ENCODE results near the gene RAP1GAP2.
A peak's percentile ranks its signal among the peaks of the same experiment; 100 is the strongest.

The RAP1GAP2 gene

DNA sequence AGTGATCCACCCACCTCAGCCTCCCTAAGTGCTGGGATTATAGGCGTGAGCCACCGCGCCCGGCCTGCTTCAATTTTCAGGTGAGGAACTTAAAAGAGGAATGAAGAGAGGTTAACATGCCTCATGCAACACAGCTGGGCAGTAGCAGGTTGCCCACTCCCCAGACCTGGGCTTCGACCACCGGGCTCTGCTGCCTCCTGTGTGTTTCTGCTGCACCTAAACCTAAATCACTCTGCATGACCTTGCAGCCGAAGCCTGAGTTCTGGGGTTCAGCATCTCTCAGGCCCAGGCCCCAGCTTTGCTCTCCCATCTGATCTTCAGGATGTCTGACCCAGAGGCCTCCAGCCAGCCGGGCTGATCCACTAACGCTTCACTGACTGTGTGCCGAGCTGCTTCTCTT, 154.6 kb downstream of the RAP1GAP2 start:
- DNase-seq = no peak

- DNase-seq = peak; percentile 65
Observed at GRCh38 chr17:2952174-2952845, 156.1 kb downstream of the RAP1GAP2 start.

- DNase-seq = peak; percentile 89
Observed at GRCh38 chr17:2954898-2955445, 158.7 kb downstream of the RAP1GAP2 start.

- DNase-seq = no peak
Observed at GRCh38 chr17:2955931-2956582, 159.8 kb downstream of the RAP1GAP2 start.

- DNase-seq = no peak
Observed at GRCh38 chr17:2957631-2958286, 161.5 kb downstream of the RAP1GAP2 start.

GRCh38 chr17:2958706-2959222, 162.5 kb downstream of the RAP1GAP2 start:
- peak; percentile 25 for DNase-seq

DNA sequence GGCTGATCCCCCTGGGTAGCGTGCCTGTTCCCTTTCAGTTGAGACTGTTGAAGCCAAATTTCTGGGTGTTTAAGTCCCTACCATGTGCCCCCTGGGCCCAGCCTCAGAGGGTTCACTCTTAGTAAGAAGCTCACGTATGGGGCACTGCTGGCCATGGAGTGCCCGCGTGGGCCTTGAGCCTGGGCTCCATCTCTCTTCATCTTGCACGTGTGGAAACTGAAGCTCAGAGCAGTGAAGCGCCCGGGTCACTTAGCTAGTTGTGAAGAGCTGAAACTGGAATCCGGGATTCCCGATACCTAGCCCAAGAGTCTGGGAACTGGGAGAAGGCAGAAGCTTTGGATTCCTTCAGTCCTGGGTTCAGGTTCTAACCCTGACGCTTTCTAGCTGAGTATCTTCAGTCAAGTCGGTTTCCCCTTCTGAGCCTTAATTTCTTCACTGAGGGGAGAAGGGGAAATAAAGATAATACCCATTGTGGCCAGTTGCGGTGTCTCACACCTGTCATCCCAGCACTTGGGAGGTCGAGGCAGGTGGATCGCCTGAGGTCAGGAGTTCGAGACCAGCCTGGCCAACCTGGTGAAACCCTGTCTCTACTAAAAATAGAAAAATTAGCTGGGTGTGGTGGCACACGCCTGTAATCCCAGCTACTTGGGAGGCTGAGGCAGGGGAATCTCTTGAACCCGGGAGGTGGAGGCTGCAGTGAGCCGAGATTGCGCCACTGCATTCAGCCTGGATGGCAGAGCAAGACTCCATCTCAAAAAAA, 163.3 kb downstream of the RAP1GAP2 start:
- DNase-seq = peak; percentile 24

DNA sequence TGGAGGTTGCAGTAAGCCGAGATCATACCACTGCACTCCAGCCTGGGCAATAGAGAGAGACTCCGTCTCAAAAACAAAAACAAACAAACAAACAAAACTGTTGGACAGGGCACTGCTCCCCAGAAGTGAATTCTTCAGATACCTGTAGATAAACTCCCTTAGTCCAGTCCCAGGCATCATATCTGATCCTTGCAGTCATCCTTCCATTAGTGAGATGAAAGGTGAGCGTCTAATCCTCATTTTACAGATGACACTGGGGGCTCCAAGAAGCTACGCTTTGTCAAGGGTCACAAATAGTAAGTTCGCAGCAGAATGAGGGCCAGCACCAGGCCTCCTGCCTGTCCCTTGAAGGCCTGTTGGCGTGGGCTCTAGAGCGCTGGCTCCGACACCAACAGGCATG, 165.2 kb downstream of the RAP1GAP2 start:
- DNase-seq = no peak

DNA sequence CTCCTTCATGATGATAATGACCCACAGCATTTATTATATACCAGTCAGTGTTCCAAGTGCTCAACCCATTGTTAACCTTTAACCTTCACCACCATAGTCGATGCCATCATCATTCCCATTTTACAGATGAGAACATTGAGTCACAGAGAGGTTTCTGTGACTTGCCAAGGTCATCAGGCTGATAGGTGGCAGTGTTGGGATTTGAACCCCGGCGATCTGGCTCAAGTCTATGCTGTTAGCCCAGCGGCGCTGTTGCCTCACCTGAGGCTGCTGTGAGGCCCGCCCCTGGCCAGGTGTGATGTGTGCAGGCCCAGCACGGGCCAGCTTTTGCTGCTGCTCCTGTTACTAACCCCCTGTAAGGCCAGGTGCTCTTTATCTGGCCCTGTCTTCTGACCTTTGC, 166.0 kb downstream of the RAP1GAP2 start:
- DNase-seq = no peak

GRCh38 chr17:2962729-2963128, 166.5 kb downstream of the RAP1GAP2 start:
- DNase-seq = no peak

GRCh38 chr17:2963332-2964027, 167.2 kb downstream of the RAP1GAP2 start:
- DNase-seq = no peak

- no peak for DNase-seq
Observed at GRCh38 chr17:2964028-2964356, 167.8 kb downstream of the RAP1GAP2 start.

DNA sequence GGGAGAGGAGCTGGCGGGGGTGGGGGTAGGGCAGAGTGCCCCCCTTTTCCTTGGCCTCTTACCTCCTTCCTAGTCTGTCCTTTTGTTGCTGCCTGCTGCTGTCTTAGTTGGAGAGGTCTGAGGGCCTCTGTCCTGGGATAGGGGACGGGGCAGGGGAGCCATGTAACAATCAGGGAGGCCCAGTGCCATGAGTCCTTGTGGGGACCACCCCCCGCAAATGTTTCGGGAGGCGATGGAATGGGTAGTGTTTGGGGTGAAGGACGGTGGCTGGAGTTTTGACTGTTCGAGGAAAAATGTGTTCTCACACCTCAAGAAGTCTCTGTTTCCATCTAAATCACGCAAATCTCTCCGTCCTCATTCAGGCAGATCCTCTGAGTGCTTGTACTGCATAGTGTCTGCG, 168.1 kb downstream of the RAP1GAP2 start:
- no peak for DNase-seq

DNA sequence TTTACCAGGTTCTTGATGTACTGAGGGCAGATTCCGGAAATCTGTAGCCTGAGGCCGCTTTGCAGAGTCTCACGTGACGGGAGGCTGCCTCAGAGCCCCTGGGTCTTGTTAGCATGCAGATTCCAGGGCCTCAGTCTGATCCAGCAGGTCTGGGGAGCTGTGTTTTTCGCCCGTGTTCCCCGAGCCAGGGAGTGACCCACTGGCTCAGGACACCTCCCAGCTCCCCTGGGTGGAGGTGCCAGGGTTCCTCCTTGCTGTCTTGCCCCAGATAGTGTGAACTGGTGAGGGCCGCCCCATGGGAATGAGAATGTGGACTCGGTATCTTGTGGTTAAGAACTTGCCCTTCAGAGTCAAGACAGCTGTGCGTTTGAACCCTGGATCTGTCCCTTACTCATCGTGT, 168.6 kb downstream of the RAP1GAP2 start:
- no peak for DNase-seq

DNA sequence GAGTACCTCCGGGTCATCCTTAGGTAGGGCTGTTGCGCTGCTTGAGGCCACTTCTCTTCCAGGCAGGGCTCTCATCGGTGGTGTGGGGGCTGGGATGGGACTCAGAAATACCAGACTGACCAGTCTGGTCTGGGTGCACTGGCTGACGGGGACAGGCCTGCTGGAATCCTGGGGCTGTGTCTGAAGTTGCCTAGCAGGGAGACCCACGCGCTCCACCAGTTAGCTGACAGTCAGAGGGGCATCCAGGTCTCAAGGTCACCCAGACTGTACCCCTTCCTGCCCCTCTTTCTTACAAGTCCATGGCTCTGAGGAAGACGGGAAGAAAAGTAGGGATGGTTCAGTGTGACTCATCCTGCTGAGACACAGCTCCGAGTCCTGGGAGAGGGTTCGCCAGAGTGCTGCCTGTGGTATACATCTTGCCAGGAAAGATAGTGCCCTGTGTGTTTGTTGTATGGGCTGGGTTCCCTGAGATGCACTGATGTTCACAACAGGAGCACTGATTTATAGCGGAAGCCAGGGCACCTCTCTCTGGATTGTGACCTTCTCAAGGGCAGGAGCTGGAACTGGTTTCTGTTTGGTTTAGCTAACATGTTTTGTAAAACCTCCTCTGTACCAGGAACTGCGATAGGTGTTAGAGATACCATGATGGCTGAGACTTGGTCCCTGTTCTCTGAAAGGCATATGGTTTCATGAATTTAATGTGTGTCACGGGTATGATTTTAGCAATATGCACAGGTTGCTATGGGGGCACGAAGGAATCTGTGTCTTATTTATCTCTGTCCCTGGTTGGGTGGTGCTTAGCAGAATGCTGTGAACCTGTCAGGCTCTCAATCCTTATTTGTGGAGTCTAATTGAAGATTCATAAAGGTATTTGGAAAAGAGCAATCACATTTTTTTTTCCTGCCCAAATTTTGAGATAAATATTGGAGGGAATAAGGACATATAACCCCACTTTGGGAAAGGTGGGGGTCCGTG, 169.7 kb downstream of the RAP1GAP2 start:
- DNase-seq = peak; percentile 66

GRCh38 chr17:2967515-2967914, 171.3 kb downstream of the RAP1GAP2 start:
- no peak for DNase-seq

GRCh38 chr17:2971851-2972250, 175.6 kb downstream of the RAP1GAP2 start:
- no peak for DNase-seq

GRCh38 chr17:2972749-2973148, 176.5 kb downstream of the RAP1GAP2 start:
- DNase-seq = no peak

DNA sequence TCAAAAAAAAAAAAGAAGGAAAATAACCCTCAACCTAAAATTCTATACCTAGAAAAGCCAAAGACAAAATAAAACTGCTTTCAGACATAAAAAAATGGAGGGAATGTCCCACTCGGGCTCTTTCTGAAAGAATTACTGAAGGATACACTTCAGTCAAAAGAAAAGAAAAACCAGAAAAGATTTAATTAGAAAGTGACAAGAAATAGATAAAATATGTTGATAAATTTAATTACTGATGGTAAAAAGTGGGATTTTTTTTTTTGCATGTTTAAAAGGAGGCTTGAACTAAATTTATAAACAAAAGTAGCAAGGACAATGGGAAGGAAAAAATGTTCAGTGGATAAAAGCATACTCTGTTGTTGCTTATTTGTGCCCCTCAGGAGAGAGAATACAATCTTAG, 178.1 kb downstream of the RAP1GAP2 start:
- DNase-seq = no peak

DNA sequence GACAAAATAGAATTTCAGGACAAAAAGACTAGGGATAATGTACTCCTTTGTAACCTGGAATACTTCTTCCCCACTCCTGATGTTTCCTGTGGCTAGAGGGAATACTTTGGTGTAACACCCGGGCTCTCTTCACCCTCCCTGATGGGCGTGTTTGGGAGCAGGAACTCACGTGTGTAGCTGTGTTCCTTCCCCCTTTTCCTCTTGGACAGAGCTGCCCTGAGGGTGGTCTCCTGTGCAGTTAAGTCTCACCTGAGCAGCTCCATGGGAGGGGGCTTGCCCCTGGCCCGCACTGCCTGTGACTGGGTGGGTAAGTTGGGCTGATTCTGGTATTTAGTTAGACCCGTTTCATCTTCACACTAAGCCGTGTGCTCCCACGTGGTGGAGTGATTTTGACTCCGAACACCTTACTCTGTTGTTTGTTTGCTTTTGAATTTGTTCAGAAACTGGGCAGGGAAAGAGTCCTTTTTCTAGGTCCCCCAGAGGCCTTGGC, 179.3 kb downstream of the RAP1GAP2 start:
- DNase-seq = no peak

- DNase-seq = no peak
Observed at GRCh38 chr17:2977157-2977556, 180.9 kb downstream of the RAP1GAP2 start.

All from DMS53 (cell line).